CD4-positive, alpha-beta T cell treated with Interleukin-1 beta for 1 hour (primary cell): ENCODE results near the gene SLC15A1.
"Not testable (repeated sequence)": the region's sequence is repeated elsewhere in the genome, so short reads cannot be mapped to it uniquely, and the experiment has no call there.

ENCODE experiments used
- DNase-seq, 2 donors: peaks; one replicate each; pipeline ENCODE4 v3.0.0-alpha.2; 2020 to 2022

The SLC15A1 gene

DNA sequence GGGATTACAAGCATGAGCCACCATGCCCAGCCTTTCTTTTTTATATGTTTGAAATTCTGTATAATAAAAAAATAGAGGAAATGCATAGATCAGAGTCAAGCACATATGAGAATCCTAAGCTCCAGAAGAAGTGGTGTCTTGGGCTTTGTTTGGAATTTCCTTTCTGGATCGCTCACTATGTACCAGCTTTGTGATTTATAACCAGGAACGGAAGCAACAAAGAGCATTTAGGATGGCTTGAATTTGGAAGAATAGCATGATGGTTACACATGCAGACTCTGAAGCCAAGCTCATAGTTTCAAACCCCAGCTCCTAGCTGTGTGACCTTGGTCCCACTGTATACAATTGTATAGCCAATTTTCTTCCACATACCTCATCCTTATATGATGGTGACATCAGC is 28.0 kb upstream of the SLC15A1 start:
- DNase-seq: no peak

DNA sequence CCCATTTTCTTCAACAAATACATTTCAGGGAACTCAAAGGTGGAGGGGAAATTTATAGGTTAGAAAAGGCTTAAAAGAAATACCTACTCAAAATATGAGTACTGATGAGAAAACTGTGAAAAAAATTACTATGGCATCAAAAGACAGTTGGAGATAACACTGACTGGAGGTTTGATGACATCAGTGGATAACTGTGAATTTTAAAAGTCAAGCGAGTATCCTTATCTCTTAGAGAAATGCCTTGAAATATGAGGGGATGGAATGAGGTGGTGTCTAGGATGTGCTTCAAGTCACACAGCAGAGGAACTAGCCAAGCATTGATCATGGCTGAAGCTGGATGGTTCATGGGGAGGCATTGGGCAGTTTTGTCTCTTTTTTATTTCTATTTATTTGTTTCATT is 27.2 kb upstream of the SLC15A1 start:
- DNase-seq: no peak

DNA sequence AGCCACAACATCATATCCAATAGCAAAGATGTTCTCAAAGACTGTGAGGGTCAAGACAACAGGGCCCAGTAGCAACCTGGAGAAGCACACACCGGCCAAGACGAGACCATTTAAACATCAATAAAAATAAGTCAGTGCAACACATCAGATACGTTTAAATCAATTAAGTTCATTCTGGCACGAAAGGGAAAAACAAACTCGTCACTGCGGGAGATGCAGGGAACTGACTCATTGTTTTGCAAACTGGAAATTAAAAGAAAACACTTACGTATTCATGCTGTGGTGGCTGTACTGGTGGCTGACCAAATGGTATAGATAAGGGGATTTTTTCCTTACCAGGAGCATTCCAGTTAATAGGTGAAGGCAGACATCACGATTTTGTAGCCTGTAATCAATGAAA is 26.3 kb upstream of the SLC15A1 start:
- DNase-seq: no peak

DNA sequence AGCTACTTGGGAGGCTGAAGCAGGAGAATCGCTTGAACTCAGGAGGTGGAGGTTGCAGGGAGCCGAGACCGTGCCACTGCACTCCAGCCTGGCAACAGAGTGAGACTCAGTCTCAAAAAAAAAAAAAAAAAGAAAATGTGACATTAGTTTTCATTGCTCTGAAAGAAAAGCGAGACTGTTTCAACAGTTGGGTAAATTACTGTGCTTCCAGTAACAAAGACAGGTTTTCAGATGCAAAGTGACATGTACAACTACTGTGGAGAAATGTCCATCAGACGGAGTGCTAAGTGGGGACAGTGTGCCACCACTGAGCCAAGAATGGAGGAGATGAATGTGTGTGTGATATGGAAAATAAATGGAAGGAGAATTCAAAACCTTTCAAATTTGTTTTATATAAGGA is 24.2 kb upstream of the SLC15A1 start:
- no peak for DNase-seq

DNA sequence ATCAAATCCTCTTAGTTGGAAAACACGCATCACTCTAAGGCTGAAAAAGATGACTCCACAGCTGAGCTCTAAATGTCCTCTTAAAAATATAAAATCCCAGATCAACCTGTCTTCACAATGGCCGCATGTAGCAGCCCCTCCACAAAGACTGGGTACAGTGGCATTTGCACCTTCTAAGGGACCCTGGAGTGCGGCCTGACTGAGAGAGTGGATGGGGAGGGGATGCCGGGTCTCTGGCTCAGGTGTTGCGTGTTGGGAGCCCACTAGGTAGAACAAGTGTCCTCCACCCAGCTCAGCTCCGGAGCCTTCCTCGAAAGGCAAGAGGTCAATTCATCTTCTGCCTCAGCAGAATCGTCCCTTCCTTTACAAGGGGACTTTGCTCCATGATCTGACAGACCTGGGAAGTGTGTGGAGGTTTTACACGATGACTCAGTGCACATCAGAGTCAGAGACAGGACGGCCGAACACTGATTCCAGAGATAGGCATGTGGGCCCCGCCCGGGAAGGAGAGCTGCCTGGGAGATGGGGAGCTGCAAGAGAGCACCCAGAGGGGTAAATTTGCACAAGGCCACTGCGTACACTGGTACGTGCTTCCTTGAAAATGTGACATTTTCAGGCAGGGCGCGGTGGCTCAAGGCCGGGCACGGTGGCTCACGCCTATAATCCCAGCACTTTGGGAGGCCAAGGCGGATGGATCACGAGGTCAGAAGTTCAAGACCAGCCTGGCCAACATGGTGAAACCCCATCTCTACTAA is 23.5 kb upstream of the SLC15A1 start:
- no peak for DNase-seq

DNA sequence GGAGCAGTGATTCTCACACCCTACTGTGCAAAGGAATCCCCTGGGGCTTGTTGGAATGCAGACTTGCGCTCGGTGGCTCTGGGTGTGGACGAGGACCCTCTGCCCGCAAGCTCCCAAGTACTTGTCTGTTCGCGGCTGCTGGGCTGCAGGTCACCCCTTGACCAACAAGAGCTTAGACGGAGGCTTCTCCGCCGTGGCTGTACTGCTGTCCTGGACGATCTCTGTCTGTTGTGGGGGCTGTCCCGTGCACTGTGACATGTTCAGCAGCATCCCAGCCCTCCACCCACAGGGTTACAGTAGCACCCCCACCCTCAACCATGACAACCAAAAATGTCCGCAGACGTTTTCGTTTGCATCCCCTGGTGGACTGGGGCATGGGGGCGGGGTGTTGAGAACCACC is 22.9 kb upstream of the SLC15A1 start:
- DNase-seq: no peak

DNA sequence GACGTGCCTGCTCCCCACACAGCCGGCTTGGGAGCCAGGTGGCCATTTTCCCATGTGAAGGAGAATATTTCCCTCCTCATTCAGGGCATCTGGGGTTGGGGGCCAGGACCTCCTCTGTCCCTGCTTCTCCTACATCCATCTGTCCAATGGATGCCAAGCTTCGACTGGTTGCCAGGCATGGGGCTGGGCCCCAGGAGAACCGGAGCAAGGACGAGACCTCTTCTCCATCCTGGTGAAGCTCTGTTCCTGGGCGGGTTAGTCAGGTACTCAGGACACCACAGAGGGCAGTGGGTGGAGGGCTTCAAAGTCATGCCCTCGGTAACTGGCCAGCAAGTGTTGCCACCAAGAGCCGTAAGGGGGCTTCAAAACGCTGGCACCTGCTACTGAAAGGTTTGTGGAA is 22.3 kb upstream of the SLC15A1 start:
- no peak for DNase-seq

DNA sequence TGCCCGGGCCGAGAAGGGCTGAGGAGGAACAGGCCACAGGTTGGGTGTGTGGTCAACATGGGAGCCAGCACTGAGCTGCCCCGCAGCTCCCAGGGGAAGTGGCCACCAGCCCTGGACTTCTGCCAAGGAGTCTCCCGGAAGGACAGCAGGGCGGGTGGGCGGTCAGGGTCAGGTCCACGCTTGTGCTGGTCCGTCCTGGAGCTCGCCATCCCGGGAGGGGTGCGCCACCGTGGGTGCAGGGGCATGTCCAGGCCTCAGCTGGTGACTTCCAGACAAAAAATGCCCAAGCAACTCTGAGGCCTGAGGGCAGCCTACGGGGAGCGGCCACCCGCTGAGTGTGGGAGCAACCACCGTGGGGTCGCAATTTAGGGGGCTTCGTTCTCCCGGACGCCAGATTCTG is 21.4 kb upstream of the SLC15A1 start:
- no peak for DNase-seq

DNA sequence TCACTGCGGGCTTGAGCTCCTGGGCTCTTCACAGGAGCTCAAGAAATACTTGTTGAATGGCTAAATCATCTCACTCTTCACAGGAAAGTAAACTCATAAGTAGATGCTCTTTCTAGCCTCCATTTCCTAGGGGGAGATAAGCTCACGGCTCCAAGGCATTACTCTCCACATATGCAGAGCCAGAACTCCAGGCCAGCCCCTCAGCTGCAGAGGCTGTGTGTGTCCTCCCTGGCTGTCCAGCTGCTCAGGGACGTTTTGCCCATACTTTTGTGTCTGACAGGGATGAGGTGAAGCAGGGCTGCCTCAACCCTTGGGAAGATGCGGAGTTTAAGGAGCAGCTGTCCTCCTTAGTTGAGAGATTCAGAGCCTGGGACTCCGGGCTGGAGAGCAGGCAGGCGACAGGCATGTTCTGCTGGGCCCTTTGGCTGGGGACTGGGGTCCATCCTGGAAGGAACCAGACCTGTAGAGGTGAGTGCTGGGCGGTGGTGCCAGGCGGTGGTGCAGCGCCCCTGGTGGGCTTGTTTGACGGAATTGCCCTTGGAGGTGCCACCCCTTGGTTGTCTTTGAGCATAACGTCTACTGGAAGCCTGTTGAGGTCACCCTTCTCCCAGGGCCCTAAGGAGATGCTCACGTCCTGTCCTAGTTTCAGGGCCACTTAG is 20.5 kb upstream of the SLC15A1 start:
- no peak for DNase-seq

DNA sequence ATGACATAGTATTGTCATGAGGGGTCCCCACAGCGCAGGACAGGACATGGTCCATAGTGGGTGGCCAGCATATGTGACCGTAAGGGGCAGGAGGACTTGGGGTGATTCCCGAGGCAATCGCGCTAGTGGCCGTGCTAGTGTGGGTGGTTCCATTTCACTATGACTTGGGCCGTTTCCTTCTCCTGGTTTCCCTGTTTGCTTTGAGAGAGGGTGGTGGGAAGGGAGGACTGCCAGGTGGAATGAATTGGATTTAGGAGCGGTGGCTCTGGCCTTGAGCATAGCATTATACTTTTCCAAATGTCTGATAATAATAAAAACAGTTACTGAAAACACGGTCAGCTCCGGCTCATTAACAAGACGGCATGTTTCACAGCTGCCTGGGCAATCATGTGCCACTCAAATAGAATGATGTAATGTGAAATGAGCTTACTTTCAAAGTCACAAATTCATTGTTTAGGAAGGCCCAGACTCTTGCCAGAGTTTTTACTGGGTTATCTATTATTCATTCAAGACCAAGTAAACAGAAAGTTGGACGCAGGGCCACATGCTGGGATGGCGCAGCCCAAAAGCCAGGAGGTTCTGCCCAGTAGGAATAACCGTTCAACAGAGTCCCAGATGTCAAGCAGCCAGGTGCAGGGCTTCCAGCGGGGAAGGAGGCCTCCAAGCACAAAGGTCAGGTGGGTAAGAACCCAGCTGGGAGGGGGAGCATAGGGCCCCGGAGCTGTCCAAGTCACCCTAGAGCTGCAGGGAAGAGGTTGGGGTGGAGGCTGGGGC is 19.6 kb upstream of the SLC15A1 start:
- DNase-seq: no peak

DNA sequence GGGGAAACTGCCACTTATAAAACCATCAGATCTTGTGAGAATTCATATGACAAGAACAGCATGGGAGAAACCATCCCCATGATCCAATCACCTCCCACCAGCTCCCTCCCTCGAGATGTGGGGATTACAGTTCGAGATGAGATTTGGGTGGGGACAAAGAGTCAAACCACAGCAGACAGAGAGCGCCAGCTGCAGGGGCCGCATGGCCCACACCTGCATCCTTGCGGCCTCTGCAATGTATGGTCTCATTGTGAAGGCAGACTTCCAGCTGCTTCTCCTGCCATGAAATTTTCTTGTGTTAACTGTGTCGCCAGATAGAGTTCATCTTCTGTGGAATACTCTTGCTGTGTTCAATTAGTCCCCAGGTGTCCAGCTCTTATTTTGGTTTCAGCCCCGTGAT is 17.3 kb upstream of the SLC15A1 start:
- no peak for DNase-seq

DNA sequence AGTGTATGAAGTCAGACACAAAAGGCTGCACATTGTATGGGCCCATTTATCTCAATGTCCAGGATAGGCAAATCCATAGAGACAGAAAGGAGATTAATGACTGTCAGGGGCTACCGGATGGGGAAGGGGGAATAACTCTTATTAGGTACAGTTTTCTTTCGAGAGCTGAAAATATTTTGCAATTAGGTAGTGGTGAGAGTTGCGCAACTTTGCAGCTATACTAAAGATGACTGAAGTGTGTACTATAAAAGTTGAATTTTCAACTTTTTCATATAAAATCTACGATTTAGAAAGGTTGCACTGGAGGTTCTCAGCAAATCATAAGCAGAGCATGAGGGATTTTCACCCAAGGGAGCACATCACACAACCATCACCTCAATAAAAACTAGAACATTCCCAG is 16.1 kb upstream of the SLC15A1 start:
- DNase-seq: no peak

DNA sequence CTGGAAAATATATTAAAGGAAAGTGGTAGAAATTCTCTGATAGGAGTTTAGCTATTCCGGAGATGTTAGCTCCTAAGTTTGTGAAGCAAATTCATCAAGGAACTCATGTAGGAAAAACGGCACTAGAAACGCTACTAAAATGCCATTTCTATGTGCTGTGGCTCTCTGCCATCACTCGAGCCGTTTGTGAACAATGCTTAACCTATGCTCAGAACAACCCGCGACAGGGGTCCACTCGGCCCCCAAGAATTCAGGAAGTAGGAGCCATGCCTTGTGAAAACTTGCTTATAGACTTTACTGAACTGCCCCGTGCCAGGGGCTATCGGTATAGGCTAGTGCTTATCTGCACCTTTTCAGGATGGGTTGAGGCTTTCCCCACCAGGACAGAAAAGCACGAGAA is 14.2 kb upstream of the SLC15A1 start:
- DNase-seq: no peak

DNA sequence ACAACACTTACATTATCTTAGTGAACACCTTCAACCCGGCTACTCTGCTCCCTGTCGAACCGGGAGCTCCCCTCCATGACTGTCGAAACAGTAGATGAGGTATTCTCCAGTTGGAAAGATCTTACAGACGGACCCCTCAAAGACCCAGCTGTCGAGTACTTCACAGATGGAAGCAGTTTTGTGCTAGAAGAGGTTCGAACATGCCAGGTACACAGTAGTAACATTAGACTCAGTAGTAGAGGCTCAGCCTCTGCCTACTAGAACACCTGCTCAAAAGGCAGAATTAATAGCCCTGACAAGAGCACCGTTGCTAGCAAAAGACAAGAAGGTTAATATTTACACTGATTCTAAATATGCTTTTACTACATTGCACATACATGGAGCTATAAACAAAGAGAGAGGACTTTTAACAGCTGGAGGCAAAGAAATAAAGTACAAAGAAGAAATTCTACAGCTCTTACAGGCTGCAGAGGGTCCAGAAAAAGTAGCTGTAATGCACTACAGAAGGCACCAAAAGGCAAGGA is 13.6 kb upstream of the SLC15A1 start:
- no peak for DNase-seq

DNA sequence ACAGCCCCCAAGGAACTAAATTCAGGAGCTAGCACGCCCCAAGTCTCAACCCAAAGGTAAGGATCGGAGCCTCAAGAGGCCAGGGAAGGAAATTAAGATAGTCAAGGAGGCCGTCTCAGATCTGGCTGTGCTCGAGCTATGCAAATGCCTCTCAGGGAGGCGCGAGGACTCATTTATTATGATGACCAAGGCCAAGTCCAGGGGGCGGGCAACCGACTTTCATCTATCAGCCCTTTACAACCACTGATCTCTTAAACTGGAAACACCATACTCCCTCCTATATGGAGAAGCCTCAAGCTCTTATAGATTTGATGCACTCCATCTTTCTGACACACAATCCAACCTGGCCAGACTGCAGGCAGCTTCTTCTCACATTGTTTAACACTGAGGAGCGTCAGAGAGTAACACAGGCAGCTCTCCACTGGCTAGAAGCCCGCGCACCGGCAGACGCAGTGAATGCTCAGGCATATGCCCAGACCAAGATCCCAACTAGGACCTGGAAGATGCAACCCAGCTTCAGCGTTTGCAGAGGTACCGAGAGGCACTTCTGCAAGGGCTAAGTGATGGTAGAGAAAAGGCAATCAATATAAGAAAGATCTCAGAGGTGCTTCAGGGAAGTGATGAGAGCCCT is 9.6 kb upstream of the SLC15A1 start:
- DNase-seq: no peak

DNA sequence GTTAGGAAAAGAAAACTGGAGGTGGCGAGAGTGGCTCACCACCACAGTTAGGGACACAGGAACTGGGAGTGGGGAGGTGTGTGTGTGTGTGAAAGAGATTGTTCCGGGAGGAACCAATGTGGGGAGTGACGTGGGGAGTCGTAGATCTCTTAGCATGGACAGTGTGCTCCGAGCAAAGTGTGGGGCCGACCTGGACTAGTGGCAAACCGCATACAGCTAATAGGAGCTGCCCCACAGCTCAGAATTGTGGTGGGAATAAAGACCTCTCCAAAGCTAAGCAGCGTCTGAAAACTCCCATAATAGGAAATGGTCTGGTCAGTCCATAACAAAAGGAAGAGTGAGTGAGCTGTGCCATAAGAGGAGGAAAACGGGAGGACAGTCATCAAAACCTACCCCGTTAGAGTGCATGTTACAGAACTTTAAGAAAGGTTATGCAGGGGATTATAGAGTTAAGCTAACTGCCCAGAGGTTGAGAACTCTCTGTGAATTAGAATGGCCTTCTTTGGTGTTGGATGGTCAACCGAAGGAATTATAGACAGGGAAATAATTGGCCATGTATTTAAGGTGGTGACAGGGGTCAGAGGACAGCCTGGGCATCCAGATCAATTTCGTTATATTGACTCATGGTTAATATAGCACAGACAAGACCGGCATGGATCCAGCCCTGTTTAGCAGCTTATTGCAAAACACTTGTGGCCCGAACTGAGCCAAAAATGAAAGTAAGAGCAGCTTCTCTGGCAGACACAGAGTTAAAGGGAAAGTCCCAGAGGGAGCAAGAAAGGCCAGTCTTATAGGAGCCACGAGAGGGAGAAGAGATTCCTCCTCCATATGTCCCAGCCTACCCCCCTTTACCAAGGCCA is 8.9 kb upstream of the SLC15A1 start:
- DNase-seq: no peak

DNA sequence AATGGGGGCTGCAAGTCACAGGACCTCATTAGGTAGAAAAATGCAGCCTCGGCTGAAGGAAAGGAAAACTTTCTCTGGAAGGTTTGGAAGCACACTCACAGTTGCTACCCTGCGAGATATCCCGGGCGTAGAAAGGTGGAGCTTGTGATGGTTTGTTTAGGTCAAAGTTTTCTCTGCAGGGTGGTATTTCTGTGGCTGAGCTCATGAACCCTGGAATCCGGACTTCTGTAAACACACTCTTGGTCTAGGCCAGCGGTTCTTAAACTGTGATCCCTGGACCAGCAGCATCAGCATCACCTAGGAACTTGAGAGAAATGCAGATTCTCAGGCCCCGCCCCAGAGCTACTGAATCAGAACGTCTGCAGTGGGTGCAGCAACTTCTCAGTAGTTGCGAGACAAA is 3.3 kb upstream of the SLC15A1 start:
- DNase-seq: no peak

DNA sequence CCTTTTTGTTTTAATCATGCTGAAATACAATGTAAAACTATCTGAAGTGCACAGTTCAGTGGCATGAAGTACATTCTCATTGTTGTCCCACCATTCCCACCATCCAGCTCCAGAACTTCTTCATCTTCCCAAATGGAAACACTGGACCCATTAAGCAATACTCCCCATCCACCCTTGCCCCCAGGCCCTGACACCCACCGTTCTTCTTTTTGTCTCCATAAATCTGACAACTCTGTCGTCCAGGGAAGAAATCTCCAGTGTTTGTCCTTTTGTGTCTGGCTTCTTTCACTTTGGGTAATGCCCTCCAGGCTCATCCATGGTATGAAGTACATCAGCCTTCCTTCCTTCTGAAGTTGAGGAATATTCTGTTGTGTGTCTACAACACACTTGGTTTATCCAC is 2.6 kb upstream of the SLC15A1 start:
- DNase-seq: no peak

DNA sequence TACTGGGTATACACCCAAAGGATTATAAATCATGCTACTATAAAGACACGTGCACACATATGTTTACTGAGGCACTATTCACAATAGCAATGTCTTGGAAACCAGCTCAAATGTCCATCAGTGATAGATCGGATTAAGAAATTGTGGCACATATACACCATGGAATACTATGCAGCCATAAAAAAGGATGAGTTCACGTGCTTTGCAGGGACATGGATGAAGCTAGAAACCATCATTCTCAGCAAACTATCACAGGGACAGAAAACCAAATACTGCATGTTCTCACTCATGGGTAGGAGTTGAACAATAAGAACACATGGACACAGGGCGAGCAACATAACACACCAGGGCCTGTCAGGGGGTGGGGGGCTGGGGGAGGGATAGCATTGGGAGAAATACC is 2.0 kb upstream of the SLC15A1 start:
- not testable (repeated sequence) for DNase-seq

DNA sequence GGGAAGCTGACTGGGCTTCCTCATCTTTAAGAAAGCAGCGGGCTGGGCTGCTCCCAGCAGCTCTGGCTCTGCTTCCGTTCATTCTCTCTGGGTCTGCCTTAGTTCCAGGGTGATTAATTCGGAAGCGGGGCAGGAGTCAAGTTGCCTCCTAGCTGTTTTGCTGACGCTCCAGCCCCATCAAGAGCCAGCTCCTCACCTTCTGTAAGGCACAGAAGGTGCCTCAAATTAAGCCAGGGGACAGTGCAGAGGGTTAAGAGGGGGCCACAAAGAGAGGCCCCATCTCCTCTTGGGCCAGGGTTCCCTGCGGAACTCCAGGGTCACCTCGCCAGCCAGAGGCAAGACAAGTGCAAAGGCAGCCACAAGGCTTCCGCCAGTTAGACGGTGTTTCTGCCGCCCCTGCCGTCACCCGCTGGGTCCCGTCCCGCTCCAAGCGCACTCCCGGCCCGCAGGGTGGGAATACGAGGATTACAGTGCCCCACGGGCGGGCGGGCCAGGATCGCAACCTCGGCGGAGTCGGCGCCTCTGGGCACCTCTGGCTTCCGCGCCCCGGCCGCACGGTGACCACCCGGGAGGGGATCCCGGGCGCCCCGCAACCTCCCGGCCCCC is 508 bp downstream of the SLC15A1 start:
- DNase-seq: no peak

DNA sequence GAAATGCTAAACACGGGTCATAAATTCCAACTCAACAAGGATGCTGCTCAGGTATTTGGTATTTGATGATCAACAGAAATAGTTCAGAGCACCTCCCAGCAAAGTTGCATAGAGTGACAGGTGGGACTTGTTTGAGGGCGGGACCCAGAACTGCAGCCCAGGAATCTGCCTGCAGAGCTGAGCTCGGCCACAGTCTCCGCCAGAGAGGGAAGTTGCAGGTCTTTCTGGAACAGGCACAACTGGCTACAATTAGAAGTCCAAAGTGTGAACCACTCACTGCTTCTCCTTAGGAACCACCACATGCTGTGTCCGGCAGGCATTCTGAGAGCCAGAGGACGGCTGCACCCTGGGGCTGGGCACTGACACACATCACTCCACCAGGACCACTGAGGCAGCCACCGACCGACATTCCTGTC is 1.1 kb downstream of the SLC15A1 start:
- no peak for DNase-seq

DNA sequence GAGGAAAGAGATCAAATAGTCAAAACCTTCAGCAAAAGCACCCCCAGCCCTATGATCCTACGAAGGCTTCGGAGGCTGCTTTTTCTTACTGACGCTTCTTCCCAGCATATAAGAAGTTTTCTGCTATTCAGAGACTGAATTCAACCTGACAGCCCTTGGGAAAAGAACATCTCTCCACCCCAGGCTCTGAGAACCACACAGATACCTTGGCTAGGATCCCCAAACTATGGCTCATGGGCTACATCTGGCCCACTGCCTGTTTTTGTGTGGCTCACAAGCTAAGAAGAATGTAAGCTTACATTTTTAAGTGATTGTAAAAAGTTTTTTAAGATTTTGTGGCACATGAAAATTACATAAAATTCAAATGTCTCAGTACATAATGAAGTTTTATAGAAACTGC is 3.0 kb downstream of the SLC15A1 start:
- no peak for DNase-seq
